ENCODE data around the gene TM9SF3. TPM values are rescaled to one million over a fixed set of nuclear protein-coding genes. Genes with fewer than 3 reads are reported as not detected.
A peak's percentile ranks its signal among the peaks of the same experiment; 100 is the strongest.

The TM9SF3 gene
- total RNA-seq, 1 experiment from 2014 or later: 75.2 TPM

DNA sequence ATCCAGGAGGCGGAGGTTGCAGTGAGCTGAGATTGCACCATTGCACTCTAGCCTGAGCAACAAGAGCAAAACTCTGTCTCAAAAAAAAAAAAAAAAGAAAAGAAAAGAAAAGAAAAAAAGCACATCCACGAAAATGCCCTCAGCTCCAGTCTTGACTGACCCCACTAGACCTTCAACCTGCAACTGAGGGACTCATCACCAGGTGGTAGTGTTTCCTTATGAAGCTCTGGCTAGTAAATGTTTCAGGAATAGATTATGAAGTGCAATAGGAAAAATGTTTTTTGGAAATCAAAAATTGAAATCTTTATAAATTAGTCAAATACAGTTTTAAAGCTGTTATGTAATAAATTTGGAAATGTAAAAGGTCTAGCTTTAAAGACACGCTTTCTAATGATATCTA is 95.5 kb downstream of the TM9SF3 start:
- Histone ChIP-seq H3K79me2 (ENCODE audit: low read depth) (no peaks in the 10 kb centered on the region), H3K9me3 (ENCODE audit: insufficient read depth, low read depth) (no peaks in the 10 kb centered on the region), H3F3A (ENCODE audit: insufficient read depth, low read depth) (no peaks in the 10 kb centered on the region), H3K4me2 (no peak overlapping the region), H3K27me3 (ENCODE audit: insufficient read depth, low read depth) (no peaks in the 10 kb centered on the region), H3K36me3 (ENCODE audit: low read depth) (no peaks in the 10 kb centered on the region), H3K9me2 (ENCODE audit: insufficient read depth) (no peaks in the 10 kb centered on the region), H4K20me1 (ENCODE audit: insufficient read depth) (no peaks in the 10 kb centered on the region), H3K4me1 (replicated peaks; ENCODE audit: insufficient read depth) (no peaks in the 10 kb centered on the region), H3K4me3 (no peak overlapping the region), H2AFZ (no peak overlapping the region), H3K27ac (no peak overlapping the region)
- BruUV-seq (replicated peaks): no TSS peak
- POLR2A ChIA-PET (ENCODE audit: unreplicated experiment): no interaction called here
- no peak for TF ChIP-seq EZH2 (IDR thresholded peaks at IDR 0.05; ENCODE audit: low read depth)
- TF ChIP-seq, protein P1, sequence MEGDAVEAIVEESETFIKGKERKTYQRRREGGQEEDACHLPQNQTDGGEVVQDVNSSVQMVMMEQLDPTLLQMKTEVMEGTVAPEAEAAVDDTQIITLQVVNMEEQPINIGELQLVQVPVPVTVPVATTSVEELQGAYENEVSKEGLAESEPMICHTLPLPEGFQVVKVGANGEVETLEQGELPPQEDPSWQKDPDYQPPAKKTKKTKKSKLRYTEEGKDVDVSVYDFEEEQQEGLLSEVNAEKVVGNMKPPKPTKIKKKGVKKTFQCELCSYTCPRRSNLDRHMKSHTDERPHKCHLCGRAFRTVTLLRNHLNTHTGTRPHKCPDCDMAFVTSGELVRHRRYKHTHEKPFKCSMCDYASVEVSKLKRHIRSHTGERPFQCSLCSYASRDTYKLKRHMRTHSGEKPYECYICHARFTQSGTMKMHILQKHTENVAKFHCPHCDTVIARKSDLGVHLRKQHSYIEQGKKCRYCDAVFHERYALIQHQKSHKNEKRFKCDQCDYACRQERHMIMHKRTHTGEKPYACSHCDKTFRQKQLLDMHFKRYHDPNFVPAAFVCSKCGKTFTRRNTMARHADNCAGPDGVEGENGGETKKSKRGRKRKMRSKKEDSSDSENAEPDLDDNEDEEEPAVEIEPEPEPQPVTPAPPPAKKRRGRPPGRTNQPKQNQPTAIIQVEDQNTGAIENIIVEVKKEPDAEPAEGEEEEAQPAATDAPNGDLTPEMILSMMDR (conservative IDR thresholded peaks at IDR 0.05): peak; percentile 40
- no peak for DNase-seq
- CTCF ChIA-PET: interaction anchor here (0.5 to 0.7 kb wide), 3 partner anchors 272 to 414 kb away, joined by 3 to 4 read pairs (median 3); no protein-coding TSS in a partner anchor
- intact Hi-C loops (cut with micrococcal nuclease; ENCODE audit: unreplicated experiment): no loop called here

DNA sequence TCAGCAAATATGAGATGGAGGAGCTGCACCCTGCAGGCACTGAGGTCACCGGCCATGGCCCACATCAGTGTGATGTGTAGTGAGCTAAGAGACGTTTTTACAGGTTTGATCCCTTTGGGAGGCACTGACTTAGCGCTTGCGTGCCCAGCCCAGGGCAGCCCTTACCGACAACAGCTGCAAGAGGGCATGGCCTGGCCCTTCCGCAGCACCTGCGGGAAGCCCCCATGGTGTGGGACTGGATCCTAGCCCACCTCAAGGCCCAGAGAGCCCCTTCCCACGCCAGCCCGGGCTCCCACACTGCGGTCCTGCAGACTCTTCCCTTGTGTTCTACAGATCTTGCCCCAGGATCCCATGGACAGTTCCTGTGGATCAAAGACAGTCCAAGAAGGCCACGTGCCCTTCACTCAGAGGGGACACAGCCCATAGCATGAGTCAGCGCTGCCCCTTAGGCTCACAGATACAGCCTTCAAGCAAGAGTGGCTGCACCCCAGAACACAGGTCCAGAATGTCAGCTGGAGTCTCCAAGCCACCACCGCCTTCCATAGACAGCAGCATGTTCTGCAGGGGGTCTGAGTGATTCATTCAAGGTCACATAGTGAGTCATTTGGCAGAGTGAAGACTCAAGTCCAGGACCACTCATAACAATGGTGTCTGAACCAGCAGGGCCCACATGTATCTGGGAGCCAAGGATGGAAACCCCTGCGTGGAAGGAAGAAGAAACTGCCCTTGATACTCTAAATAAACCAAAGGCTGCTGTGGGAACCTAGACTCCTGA is 98.5 kb downstream of the TM9SF3 start:
- no peaks in the 10 kb centered on the region for H3K36me3 ChIP-seq (ENCODE audit: low read depth)
- intact Hi-C loops (cut with micrococcal nuclease; ENCODE audit: unreplicated experiment): no loop called here

DNA sequence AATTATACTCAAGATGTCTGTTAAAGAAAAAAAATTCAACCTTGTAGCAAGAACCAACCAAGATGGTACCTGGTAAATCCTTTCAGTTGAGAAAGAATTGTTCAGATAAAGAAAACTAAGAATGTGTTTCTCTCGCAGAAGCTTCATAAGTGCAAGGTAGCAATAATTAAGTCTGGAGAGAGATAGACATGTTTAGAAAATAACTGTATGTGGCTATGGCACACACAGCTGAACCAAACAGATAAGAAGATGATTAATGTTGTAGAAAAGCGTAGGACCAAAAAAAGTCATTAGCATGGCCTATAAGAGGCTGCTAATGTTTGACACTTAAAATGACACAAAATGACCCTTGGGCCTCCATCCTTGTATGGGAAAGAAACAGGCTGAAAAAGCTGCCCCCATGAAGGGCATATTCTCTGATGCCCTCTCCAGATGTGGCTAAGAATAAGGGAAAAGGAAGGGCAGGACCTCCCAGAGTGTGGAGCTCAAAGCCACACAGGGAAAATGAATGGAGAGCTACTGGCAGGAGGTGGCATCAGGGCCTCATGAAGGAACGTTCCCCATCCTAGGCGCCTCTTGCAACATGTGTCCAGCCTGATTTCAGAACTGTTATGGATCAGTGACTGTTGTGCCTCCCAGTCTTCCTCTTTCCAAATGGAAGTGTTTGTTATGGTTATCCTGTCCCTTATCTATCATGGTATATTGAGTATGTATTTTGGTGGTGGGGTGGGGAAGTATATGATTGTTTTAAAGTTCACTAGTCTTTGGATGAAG is 103.8 kb downstream of the TM9SF3 start:
- no peaks in the 10 kb centered on the region for H3K4me1 ChIP-seq (replicated peaks; ENCODE audit: insufficient read depth)
- no peak overlapping the region for H2AFZ ChIP-seq
- intact Hi-C loops (cut with micrococcal nuclease; ENCODE audit: unreplicated experiment): no loop called here
- BruUV-seq (replicated peaks): no TSS peak
- ChIA-PET CTCF (no interaction called here), POLR2A (ENCODE audit: unreplicated experiment) (no interaction called here)
- H3F3A ChIP-seq (ENCODE audit: insufficient read depth, low read depth): no peaks in the 10 kb centered on the region
- H3K79me2 ChIP-seq (ENCODE audit: low read depth): no peaks in the 10 kb centered on the region
- H3K9me3 ChIP-seq (ENCODE audit: insufficient read depth, low read depth): no peaks in the 10 kb centered on the region
- TF ChIP-seq, protein P1 (conservative IDR thresholded peaks at IDR 0.05): no peak
- TF ChIP-seq EZH2 (IDR thresholded peaks at IDR 0.05; ENCODE audit: low read depth): no peak
- H3K36me3 ChIP-seq (ENCODE audit: low read depth): no peaks in the 10 kb centered on the region
- no peak for DNase-seq
- no peaks in the 10 kb centered on the region for H4K20me1 ChIP-seq (ENCODE audit: insufficient read depth)
- H3K27me3 ChIP-seq (ENCODE audit: insufficient read depth, low read depth): no peaks in the 10 kb centered on the region
- no peak overlapping the region for H3K4me3 ChIP-seq
- H3K4me2 ChIP-seq: no peak overlapping the region
- no peak overlapping the region for H3K27ac ChIP-seq
- H3K9me2 ChIP-seq (ENCODE audit: insufficient read depth): no peaks in the 10 kb centered on the region

More for the DNA sequence above, 98.5 kb downstream of the TM9SF3 start:
- no peak overlapping the region for H2AFZ ChIP-seq
- H4K20me1 ChIP-seq (ENCODE audit: insufficient read depth): no peaks in the 10 kb centered on the region
- no peak overlapping the region for H3K4me2 ChIP-seq
- H3K9me2 ChIP-seq (ENCODE audit: insufficient read depth): no peaks in the 10 kb centered on the region
- H3K4me3 ChIP-seq: no peak overlapping the region
- ChIA-PET POLR2A (ENCODE audit: unreplicated experiment) (no interaction called here), CTCF (no interaction called here)
- no peaks in the 10 kb centered on the region for H3K79me2 ChIP-seq (ENCODE audit: low read depth)
- H3F3A ChIP-seq (ENCODE audit: insufficient read depth, low read depth): no peaks in the 10 kb centered on the region
- no peak for DNase-seq
- H3K27ac ChIP-seq: no peak overlapping the region
- TF ChIP-seq, protein P1 (conservative IDR thresholded peaks at IDR 0.05): no peak
- TF ChIP-seq EZH2 (IDR thresholded peaks at IDR 0.05; ENCODE audit: low read depth): no peak
- no peaks in the 10 kb centered on the region for H3K9me3 ChIP-seq (ENCODE audit: insufficient read depth, low read depth)
- no peaks in the 10 kb centered on the region for H3K27me3 ChIP-seq (ENCODE audit: insufficient read depth, low read depth)
- H3K4me1 ChIP-seq (replicated peaks; ENCODE audit: insufficient read depth): no peaks in the 10 kb centered on the region
- no TSS peak for BruUV-seq (replicated peaks)
